ENCODE data around the gene ZBTB17. TPM values are rescaled to one million over a fixed set of nuclear protein-coding genes. Genes with fewer than 3 reads are reported as not detected.

ZBTB17 gene
- total and polyA plus RNA-seq, 2 of the 4 experiments (the other 2 are of a cell fraction): 26.3 to 58.2 TPM

DNA sequence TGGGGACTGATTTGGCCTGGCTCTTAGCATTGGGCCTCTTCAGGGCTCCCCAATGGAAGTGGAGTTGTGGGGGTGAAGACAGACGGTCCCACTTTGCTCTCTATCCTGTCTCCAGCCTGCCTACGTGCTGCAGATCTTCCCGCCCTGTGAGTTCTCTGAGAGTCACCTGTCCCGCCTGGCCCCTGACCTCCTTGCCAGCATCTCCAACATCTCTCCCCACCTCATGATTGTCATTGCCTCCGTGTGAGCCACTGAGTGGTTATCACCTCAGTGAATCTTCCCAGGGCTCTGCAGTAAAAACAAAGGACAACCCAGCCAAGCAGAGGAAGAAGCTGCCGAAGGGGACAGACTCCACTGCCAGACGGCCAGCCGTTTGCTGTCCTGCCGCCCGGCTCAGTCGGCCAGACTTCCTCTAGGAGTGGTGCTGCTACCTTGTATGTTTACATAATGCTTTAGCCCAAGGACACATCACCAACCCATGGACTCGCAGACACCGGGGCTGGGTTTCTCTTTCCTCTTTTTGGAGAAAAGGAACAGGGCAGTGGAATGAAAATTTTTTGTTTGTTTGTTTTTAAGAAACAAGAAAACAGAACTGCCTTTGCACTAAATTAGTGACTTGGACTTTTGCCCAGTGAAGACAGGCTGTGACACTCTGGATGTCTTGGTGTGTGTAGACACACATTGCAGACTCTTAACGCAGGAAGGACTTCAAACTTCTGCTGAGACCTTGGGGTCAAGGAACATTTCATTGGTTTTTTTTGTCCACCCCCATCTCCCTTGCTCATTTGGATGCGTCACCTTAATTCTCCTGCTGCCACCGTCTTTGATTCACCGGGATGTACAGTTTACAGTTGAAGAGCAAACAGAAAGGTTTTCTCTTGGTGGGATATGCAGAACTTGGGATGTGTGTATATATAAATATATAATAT, 36.5 kb downstream of the ZBTB17 start:
- Histone ChIP-seq H3K56ac (ENCODE audit: extremely low read depth, insufficient read depth, low read length) (no peak overlapping the region), H3K23ac (ENCODE audit: low read depth, low read length) (peak overlapping the region; percentile 51; the same call in 1 of the 2 replicates), H3K9me3 (ENCODE audit: control insufficient read depth, insufficient read depth, low read length) (no peaks in the 10 kb centered on the region), H4K8ac (ENCODE audit: low read depth in 2 of 2, low read length in 2 of 2) (peak overlapping the region; percentile 1 to 71; a peak in 2 of 4 replicates), H3K9ac (ENCODE audit: low read depth, low read length) (peak overlapping the region; percentile 40; the same call in 1 of the 2 replicates), H3K9me1 (ENCODE audit: insufficient read depth, low read length) (peaks cover 25% of the 10 kb centered on the region), H3K27ac (ENCODE audit: insufficient read depth, low read length) (peak overlapping the region; percentile 49), H3K4me3 (ENCODE audit: insufficient read depth, low read depth, low read length) (no peak overlapping the region), H2AK9ac (replicated peaks; ENCODE audit: low read depth, low read length, poor library complexity) (peak overlapping the region; percentile 88), H4K20me1 (ENCODE audit: insufficient read depth, low read length) (peaks cover 3% of the 10 kb centered on the region; the same call in 1 of the 2 replicates), H3K14ac (replicated peaks; ENCODE audit: low read depth, low read length) (peak overlapping the region; percentile 61), H3K18ac (ENCODE audit: low read depth, low read length) (peak overlapping the region; percentile 21; the same call in 1 of the 2 replicates), H4K5ac (ENCODE audit: low read depth, low read length) (peak overlapping the region; percentile 36; the same call in 1 of the 2 replicates), H2BK15ac (ENCODE audit: low read depth, low read length) (peak overlapping the region; percentile 45; the same call in 1 of the 3 replicates), H2BK20ac (ENCODE audit: low read depth, low read length) (no peak overlapping the region; the same call in 1 of the 2 replicates), H2BK5ac (ENCODE audit: low read depth, low read length, poor library complexity, severe bottlenecking) (peak overlapping the region; percentile 83), H2AFZ (replicated peaks; ENCODE audit: low read length, poor library complexity) (peak overlapping the region; percentile 24), H2AK5ac (ENCODE audit: low read depth, low read length) (peak overlapping the region; percentile 85), H3K36me3 (ENCODE audit: control insufficient read depth, insufficient read depth, low read length) (peaks cover 72% of the 10 kb centered on the region), H3K4me1 (ENCODE audit: control insufficient read depth, insufficient read depth, low read length) (peaks cover 14% of the 10 kb centered on the region), H3K4ac (ENCODE audit: low read depth, low read length) (peak overlapping the region; percentile 90), H3K27me3 (ENCODE audit: control insufficient read depth, insufficient read depth, low read length) (no peaks in the 10 kb centered on the region), H2BK120ac (ENCODE audit: low read depth, low read length) (peak overlapping the region; percentile 60), H4K91ac (ENCODE audit: insufficient read depth, low read depth, low read length) (peak overlapping the region; percentile 76), H3K4me2 (ENCODE audit: low read depth, low read length) (peak overlapping the region; percentile 43; the same call in 1 of the 2 replicates), H3K79me1 (ENCODE audit: low read depth in 1 of 2, low read length in 2 of 2) (peaks cover 11 to 71% of the 10 kb centered on the region in 2 experiments; a peak in 3 of 4 replicates)
- 47% methylated on average over 3 of the region's 17 CpGs; no CpG with 5 or more reads in 1 of the 2 experiments for WGBS, 2 experiments (ENCODE audit: extremely low coverage in 2 of 2, insufficient read length in 1 of 2)
- intact Hi-C loops (cut with micrococcal nuclease) (loop anchor here (1.0 kb wide), 1 partner anchor 55 kb away; no protein-coding TSS in a partner anchor), dilution Hi-C loops (cut with HindIII; ENCODE audit: low sequenced_read_pairs, unreplicated experiment) (no loop called here), in situ Hi-C loops (cut with MboI; ENCODE audit: low sequenced_read_pairs) (loop anchor here (10.0 kb wide), 1 partner anchor 55 kb away; no protein-coding TSS in a partner anchor)
- ATAC-seq (ENCODE audit: low read depth) (peak; percentile 83), DNase-seq (peak; percentile 63)
- ChIA-PET CTCF (no interaction called here), POLR2A (ENCODE audit: unreplicated experiment) (no interaction called here)
- TSS peak; percentile 62 for BruUV-seq (replicated peaks)
- TF ChIP-seq RCOR1 (IDR thresholded peaks at IDR 0.05; ENCODE audit: insufficient replicate concordance, low read length): no peak
- TF ChIP-seq POLR2A (IDR thresholded peaks at IDR 0.05; ENCODE audit: low read depth, low read length): peak; percentile 22; the same call in 1 of the 2 replicates
- peak; percentile 22; the same call in 1 of the 2 replicates for TF ChIP-seq SMC3 (IDR thresholded peaks at IDR 0.05; ENCODE audit: low read depth, low read length)
